GM13976 (cell line): ENCODE data around the gene ZFAND4.
"Not testable (repeated sequence)": the region's sequence is repeated elsewhere in the genome, so short reads cannot be mapped to it uniquely, and the experiment has no call there.

ENCODE experiments used
- DNase-seq: peaks from one replicate; pipeline ENCODE4 v3.0.0; 2012; ENCODE audit warnings: low spot score
- CTCF ChIP-seq: IDR thresholded peaks from 2 replicates; pipeline ENCODE4 v1.5.1; 2012; ENCODE audit warnings: borderline replicate concordance, mild to moderate bottlenecking; ENCODE audit not compliant: insufficient read depth; ENCODE audit errors: extremely low read depth, missing control alignments, control extremely low read depth
- in situ Hi-C: fragments of 300-500 bp; cut with MboI; formaldehyde crosslinking; loops from one replicate; pipeline ENCODE4 v1.12.0; 2022; ENCODE audit warnings: low sequenced_read_pairs, mixed read lengths, inconsistent platforms; ENCODE audit not compliant: unreplicated experiment

The ZFAND4 gene

GRCh38 chr10:45578384-45578971 is 94.1 kb downstream of the ZFAND4 start:
- in situ Hi-C loops = no loop called here

GRCh38 chr10:45575966-45576597 is 96.5 kb downstream of the ZFAND4 start:
- TF ChIP-seq CTCF = no peak
- DNase-seq = no peak
- in situ Hi-C loops = no loop called here

More at GRCh38 chr10:45578384-45578971, 94.1 kb downstream of the ZFAND4 start:
- no peak for DNase-seq
- no peak for TF ChIP-seq CTCF

- in situ Hi-C loops, DNase-seq: not testable (repeated sequence)
These were observed 97.4 kb downstream of the ZFAND4 start for GRCh38 chr10:45575032-45575761.

- TF ChIP-seq CTCF = no peak
- in situ Hi-C loops = no loop called here
- DNase-seq = no peak
These were observed 103.1 kb downstream of the ZFAND4 start for GRCh38 chr10:45569471-45569870.

GRCh38 chr10:45566415-45566814 is 106.2 kb downstream of the ZFAND4 start:
- in situ Hi-C loops = no loop called here
- DNase-seq = no peak
- no peak for TF ChIP-seq CTCF
